ENCODE data around the gene BMS1.
"Not testable (repeated sequence)": the region's sequence is repeated elsewhere in the genome, so short reads cannot be mapped to it uniquely, and the experiment has no call there.

The BMS1 gene

GRCh38 chr10:42782446-42783180, at the start of gene BMS1:
Gene BMS1 (plus strand): TSS chr10:42782795. CDS start chr10:42784395, 1,600 bp downstream.
- peak; percentile 93 for DNase-seq (ENCODE audit: low spot score)
- TF ChIP-seq, protein P1, sequence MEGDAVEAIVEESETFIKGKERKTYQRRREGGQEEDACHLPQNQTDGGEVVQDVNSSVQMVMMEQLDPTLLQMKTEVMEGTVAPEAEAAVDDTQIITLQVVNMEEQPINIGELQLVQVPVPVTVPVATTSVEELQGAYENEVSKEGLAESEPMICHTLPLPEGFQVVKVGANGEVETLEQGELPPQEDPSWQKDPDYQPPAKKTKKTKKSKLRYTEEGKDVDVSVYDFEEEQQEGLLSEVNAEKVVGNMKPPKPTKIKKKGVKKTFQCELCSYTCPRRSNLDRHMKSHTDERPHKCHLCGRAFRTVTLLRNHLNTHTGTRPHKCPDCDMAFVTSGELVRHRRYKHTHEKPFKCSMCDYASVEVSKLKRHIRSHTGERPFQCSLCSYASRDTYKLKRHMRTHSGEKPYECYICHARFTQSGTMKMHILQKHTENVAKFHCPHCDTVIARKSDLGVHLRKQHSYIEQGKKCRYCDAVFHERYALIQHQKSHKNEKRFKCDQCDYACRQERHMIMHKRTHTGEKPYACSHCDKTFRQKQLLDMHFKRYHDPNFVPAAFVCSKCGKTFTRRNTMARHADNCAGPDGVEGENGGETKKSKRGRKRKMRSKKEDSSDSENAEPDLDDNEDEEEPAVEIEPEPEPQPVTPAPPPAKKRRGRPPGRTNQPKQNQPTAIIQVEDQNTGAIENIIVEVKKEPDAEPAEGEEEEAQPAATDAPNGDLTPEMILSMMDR (IDR thresholded peaks at IDR 0.05): no peak
- peak within 1 kb of the TSS; percentile 95 for H3K4me3 ChIP-seq
- H3K27ac ChIP-seq: peak within 1 kb of the TSS; percentile 85 to 96

- no peak for DNase-seq (ENCODE audit: low spot score)
- no peak overlapping the region for H3K27ac ChIP-seq
- no peak overlapping the region for H3K4me3 ChIP-seq
- TF ChIP-seq, protein P1 (IDR thresholded peaks at IDR 0.05): no peak
Observed at GRCh38 chr10:42734536-42734935, 48.1 kb upstream of the BMS1 start.

DNA sequence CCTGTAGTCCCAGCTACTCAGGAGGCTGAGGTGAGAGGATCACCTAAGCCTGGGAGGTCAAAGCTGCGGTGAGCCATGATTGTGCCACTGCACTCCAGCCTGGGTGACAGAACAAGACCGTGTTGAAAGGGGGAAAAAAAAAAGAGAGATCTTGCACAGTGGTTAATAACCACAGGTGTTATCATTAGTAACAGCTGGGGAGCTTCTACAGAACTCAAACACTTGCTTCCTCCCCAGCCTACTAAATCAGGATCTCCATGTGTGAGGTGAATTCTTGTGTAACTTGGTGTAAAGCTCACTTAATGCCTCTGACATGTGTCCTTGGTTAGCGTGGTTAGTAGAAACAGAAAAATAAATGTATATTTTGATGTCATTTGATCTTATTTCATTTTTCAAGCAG, 43.9 kb upstream of the BMS1 start:
- H3K27ac ChIP-seq: no peak overlapping the region
- TF ChIP-seq, protein P1 (IDR thresholded peaks at IDR 0.05): no peak
- DNase-seq (ENCODE audit: low spot score): no peak
- H3K4me3 ChIP-seq: no peak overlapping the region

- not testable (repeated sequence) for DNase-seq (ENCODE audit: low spot score); H3K4me3 ChIP-seq; H3K27ac ChIP-seq
Observed at GRCh38 chr10:42741536-42741935, 41.1 kb upstream of the BMS1 start.

- TF ChIP-seq, protein P1 (IDR thresholded peaks at IDR 0.05): no peak
- no peak for DNase-seq (ENCODE audit: low spot score)
- H3K4me3 ChIP-seq: no peak overlapping the region
- H3K27ac ChIP-seq: no peak overlapping the region
Observed at GRCh38 chr10:42743697-42744096, 38.9 kb upstream of the BMS1 start.

GRCh38 chr10:42744134-42744701, 38.4 kb upstream of the BMS1 start:
- DNase-seq (ENCODE audit: low spot score): no peak
- TF ChIP-seq, protein P1 (IDR thresholded peaks at IDR 0.05): no peak
- Histone ChIP-seq H3K4me3 (no peak overlapping the region), H3K27ac (no peak overlapping the region)

DNA sequence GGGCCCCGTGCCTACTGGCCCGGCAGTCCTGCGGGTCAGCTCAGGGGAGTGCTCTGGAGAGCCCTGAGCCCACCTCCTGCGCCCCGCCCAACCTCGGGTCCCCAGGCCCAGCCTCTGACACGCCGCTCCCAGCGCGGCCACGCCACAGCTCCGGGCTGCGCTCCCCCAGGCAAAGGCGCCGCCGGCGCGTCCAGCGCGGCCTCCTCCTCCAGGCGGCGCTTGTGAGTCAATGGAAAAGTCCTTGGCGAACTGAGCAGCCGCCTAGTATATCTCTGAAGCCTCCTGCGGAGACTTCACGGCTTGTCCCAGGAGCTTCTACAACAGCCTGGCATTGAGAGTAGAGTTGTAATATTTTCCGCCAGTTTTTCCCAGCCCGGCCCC, 29.5 kb upstream of the BMS1 start:
- DNase-seq (ENCODE audit: low spot score): no peak
- TF ChIP-seq, protein P1 (IDR thresholded peaks at IDR 0.05): peak; percentile 96
- Histone ChIP-seq H3K27ac (peak overlapping the region in 1 of 2 donors; percentile 81), H3K4me3 (peak overlapping the region; percentile 86)

Data from coronary artery (tissue), 2 donors.